ENCODE results near the gene GPR171.

GPR171 gene

DNA sequence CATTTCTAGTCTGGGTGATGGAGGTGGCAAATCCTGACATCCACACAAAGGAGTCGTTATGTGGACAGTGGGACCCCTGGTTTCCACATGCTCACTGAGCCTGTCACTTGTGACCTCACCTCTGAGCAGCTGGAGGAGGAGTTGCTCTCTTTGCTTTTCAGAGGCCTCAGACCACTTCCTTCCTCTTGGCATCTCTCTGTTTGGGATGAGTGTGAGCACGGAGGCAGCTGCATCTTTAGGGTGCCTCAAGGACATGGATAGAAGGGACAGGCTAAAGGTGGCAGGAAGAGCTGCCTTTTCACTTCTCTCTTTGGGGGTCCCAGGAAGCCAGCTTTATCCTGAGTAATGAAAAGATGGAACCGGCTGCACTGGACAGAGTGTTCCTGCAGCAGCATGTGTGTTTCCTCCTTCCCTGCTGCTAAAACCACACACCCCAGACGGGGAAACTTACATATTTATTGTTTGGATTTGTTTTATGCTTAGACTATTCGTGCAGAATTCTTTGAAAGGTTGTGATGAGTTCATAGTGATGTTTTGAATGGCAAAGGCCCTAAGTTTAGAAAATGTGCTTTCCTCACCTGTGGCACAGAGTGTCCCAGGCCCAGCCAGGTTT lies 31.8 kb downstream of the GPR171 start:
- peak; percentile 91 for DNase-seq

DNA sequence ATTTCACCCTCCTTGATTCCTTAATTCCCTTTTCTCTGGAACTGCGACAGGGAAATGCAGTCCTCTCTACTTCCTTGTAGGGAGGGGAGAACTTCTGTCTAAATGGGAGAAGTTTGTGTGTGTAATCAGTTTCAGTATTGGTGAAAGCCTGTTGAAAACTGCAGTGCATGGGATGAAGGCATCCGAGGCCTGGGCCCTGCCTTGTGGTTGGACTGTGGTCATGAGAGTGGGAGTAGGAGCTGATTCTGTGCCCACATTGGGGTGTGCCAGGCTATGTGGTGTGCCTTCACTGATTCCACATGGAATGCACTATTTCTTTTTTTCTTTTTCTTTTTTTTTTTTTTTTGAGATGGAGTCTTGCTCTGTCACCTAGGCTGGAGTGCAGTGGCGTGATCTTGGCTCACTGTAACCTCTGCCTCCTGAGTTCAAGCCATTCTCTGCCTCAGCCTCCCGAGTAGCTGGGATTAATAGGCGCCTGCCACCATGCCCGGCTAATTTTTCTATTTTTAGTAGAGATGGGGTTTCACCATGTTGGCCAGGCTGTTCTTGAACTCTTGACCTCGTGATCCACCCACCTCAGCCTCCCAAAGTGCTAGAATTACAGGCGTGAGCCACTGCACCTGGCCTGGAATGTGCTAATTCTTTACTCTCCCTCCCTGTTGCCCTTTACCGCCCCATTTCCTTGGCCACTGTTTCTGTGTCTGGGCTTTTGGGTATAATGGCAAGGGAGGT lies 32.9 kb downstream of the GPR171 start:
- peak; percentile 98 for DNase-seq

DNA sequence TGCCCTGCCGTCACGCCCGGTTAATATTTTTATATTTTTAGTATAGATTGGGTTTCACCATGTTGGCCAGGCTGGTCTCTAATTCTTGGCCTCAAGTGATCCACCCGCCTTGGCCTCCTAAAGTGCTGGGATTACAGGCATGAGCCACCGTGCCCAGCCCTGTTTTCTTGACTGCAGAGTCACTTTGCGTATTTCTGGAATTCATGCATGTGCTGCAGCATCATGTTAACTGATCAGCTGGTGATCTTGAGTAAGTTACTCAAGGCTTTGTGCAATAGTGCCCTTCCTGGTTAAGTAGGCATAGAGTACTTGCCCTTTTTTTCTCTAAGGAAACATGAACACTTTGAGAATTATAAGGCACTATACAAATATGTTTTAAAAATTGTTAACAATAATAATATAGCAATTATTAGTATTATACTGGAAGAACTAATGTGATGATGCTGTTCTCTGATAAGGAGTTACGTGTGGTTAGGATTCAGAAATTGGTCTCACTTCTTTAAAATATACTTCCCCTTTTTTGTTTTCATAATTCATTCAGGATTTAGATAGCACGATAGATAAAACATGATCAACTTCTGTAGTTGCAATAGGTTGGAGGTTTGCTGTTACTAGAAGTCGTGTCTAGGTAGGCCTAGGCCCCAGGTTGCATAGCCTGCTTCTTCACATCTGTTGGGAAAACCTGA lies 33.6 kb downstream of the GPR171 start:
- DNase-seq: peak; percentile 95

DNA sequence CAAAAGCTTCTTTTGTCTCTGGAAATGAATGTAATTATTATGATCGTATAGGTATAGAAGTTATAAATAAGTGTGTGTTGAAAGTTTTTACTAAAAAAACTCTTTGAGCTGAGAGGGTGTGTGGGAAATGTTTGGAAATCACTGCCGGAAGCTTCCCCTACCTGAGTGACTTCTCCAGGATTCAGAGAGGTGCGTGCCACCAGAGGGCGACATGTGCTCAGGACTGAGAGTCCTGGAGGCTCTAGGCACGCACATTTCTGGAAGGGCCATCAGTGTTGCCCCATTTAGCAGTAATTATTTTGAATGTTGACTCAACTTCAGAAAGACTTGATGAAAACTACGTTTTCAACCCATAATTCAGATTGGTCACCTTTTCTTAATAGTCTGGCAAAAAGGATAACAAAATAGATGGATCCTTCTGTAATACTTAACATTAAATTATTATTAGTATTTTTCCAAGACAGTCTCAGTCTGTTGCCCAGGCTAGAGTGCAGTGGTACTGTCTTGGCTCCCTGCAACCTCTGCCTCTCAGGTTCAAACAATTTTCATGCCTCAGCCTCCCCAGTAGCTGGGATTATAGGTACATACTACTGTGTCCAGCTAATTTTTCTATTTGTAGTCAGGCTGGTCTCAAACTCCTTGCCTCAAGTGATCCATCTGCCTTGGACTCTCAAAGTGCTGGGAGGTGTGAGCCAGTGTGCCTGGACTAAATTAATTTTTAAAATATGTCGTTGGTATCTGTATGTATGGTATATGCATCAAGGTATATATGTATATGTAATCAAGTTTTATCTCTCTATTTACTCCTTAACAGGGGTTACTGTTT lies 34.5 kb downstream of the GPR171 start:
- peak; percentile 49 for DNase-seq

DNA sequence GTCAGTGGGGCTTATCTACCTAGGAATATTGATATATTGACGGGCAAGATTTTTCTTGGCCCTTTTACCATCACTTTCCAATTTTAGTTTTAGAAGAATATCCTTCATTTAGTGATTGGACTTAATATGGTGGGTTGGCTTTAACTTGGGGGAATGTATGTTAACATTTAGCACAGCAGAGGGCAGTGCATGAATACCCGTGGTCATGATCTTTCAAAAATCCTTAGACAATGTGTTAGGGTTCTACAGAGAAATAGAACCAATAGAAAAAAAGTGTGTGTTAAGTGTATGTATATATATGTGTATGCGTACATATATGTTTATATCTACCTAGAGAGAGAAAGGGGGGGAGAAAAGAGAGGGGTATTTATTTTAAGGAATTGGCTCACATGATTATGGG lies 36.9 kb downstream of the GPR171 start:
- no peak for DNase-seq

DNA sequence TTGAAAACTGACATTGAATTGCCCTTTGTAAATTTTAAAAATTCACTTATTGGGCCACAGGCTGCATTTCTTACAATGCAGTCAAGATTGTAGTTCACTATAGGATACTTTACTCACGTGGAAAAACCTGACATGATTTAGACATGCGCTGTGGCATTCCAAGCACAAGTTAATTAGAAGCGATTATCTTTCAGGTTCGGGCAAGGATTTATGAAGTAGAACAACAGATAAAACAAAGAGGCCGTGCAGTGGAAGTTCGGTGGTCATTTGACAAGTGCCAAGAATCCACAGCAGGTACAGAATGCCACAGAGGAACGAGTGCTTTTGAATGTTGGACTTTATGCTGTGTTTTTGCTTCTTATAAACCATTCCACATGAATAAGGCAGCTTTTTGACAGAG lies 37.8 kb downstream of the GPR171 start:
- DNase-seq: no peak

DNA sequence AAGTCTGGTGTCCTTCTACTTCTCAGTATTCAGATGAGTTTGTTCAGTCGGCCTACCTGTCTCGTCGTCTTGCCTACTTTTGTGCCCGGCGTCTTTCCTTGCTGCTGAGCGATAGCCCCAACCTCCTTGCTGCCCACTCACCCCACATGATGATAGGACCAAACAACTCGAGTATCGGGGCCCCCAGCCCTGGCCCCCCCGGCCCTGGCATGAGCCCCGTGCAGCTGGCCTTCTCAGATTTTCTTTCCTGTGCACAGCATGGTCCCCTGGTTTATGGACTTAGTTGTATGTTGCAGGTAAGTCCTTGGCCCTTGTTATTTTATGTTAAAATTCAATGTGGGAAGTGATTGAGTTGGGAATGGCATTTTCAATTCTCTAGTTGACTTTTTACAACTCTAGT lies 43.2 kb downstream of the GPR171 start:
- no peak for DNase-seq

DNA sequence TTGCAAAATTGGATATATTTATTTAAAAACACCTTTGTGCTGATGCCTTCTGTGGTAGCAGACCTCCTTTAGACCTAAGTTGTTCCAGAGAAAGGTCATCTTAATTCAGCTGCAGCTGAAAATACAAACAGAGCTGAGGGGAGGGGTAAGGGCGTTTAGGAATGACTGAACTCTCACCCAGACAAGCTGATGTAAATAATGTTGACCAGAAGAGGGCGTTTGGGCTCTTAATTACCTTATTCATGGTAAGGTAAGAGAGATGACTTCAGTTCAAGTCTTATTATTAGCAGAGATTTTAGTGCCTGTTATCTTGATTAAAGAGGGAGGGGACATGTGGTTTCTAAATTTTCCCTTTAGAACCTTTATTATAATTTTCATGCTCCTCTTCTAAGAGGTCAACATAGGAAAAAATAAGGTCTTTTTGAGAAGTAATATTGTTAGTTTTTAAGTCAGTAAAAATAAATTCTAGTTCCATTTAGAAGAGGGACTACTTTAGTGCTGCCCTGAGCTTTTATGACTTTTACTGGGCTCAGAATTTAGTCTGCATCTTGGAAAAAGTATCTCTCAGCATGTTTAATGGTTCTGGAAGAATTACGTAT lies 46.3 kb downstream of the GPR171 start:
- peak; percentile 54 for DNase-seq

DNA sequence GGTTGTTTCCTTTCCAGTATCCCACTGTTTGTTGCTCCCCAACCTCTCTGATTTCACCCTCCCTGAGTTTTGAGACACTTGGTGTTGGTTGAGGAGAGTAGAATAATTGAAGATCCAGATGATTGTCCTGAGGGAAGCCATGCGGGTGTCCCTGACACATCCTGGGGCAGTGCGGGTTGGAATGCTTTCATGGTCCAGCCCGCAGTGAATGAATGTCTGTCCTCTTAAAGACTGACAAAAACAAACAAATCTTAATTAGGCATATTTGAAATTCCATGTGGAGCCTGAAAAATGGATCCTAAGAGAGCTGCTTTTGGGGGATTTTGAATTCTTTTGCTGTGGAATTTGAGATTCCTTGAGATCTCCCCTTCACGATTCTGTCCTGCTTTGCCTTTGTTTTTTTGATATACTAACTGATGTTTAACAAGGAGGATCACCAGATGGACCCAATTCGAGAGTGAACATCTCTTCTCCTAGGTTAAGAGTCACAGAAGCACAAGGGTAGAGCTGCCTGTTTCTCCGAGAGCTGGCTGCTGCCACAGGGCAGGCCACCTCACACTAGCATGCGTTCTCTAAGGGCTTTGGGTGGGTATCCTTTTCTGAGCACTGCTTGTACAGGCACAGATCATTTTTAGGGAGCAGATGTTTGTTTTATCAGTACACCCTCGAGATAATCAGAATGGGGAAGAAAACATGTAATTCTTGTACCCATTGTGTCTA lies 47.4 kb downstream of the GPR171 start:
- no peak for DNase-seq

DNA sequence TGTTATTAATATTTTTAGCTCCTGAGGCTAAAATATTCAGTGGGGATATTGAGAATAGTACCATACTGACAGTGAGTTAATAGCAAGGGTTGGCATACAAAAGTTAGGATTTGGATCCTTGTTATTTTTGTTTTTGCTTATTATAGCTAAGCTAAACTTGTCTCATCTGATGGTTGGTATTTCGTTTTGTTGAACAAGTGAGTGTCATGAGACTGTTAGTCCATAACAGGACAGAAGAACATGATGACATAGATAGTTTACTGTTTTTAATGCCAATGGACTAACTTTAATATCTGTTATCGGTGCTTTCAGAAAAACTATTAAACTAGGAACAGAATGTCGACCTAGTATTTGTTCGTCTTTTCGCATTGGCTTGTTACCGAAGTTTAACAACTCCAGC lies 48.5 kb downstream of the GPR171 start:
- DNase-seq: no peak

DNA sequence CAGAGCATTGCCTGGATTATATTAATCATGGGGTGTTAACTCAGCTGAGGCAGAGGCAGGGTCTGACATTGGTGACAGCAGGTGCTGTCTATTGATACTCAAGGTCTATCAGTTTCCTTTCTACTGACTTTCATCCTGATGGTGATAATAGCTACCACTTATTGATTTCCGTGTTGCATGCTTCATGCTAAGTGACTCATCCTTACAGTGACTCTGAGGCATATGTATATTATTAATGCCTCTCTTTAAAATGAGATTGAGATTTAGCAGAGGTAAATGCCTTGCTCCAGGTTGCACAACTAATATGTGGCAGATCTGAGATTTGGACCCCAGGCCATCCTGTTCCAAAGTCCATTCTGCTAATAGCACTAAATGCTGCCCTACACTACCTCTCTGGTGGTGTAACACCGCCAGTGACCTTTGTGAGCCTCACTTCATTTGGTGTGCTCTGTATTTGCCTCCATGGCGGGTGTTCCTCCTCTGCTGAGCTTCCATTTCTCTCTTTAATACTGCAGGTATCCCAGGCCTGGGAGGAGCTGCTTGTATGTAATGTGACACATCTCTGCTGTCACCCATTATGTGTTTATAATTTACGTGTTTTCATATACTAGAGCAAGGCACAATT lies 50.4 kb downstream of the GPR171 start:
- DNase-seq: no peak

Measured in MV-4-11 (cell line).